GM12874 (cell line): ENCODE measurements around the gene LAMA5.

Experiments used
- TF ChIP-seq, protein P1 (sequence below): IDR thresholded peaks from 2 replicates; pipeline ENCODE4 v1.5.1; 2011; ENCODE audit warnings: low read depth, mild to moderate bottlenecking, control low read depth, low read length, moderate library complexity; ENCODE audit not compliant: insufficient read depth

The LAMA5 gene

DNA sequence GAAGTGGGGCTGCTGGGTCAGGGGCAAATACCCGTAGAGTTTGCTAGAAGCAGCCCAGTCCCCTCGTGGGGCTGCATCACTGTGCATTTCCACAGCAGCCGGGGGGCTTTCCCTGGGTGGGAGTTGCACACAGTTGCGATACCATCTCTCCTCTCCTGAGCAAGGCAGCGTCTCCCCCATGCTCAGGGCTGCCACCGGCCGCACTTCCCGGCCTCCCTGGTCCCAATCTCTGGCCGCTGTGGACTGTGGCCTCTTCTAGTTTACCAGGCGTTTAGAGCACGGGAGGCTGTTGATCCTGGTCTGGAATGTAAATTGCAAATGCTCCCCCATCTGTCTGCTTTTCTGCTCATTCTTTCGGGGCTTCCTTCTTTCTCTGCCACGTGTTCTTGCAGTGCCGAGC lies 97.7 kb downstream of the LAMA5 start:
- TF ChIP-seq, protein P1, sequence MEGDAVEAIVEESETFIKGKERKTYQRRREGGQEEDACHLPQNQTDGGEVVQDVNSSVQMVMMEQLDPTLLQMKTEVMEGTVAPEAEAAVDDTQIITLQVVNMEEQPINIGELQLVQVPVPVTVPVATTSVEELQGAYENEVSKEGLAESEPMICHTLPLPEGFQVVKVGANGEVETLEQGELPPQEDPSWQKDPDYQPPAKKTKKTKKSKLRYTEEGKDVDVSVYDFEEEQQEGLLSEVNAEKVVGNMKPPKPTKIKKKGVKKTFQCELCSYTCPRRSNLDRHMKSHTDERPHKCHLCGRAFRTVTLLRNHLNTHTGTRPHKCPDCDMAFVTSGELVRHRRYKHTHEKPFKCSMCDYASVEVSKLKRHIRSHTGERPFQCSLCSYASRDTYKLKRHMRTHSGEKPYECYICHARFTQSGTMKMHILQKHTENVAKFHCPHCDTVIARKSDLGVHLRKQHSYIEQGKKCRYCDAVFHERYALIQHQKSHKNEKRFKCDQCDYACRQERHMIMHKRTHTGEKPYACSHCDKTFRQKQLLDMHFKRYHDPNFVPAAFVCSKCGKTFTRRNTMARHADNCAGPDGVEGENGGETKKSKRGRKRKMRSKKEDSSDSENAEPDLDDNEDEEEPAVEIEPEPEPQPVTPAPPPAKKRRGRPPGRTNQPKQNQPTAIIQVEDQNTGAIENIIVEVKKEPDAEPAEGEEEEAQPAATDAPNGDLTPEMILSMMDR = no peak

DNA sequence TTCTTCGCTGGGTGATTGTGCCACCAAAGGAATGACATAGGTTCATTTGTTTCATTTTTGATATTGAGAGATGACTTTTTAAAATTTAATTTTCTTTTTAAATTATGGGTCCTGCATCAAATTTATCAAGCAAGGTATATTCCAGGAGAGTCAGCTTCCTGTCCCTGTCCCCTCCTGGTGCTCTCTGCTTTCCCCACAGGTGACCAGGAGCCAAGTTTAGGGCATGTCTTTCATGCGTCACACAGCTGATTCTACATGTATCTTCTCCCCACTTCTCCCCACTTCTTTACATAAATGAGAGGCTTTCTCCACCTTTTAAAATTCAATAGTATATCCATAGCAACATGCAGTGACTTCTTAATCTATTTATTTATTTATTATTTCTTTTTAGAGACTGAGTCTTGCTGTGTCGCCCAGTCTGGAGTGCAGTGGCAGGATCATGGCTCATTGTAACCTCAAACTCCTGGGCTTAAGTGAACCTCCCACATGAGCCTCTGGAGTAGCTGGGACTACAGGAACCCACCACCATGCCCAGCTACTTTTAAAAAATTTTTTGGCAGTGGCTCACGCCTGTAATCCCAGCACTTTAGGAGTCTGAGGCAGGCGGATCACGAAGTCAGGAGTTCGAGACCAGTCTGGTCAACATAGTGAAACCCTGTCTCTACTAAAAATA lies 98.7 kb downstream of the LAMA5 start:
- TF ChIP-seq, protein P1 = no peak

DNA sequence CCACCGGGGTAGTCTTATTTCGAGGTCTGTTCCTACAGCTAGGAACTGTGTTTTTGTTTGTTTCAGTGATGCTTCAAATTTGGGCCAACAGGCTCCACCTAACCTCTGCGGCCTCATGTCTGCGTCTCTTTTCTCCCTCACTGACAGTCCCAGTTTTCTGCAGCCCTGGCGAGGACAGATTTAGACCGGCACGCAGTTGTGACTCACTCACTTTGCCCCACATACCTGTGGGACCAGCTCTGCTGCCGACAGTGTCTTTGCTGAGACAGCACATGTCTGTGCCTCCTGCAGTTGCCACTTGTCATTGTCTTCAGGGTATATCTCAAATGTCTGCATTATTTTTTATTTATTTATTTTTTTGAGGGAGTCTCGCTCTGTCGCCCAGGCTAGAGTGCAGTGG lies 99.6 kb downstream of the LAMA5 start:
- TF ChIP-seq, protein P1 = no peak

DNA sequence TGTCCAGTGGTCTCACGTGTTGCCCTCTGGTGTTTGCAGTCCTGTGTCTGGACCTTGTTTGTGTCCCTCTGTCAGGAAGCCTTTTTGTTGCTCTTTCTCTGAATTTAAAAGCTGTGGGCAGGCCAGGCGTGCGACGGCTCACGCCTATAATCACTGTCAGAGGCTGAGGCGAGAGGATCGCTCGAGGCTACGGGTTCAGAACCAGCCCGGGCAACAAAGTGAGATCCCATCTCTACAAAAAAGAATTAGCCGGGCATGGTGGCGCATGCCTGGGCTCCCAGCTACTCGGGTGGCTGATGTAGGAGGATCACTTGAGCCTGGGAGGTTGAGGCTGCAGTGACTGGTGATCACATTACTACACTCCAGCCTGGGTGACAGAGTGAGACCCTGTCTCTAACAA lies 100.3 kb downstream of the LAMA5 start:
- TF ChIP-seq, protein P1 = no peak

DNA sequence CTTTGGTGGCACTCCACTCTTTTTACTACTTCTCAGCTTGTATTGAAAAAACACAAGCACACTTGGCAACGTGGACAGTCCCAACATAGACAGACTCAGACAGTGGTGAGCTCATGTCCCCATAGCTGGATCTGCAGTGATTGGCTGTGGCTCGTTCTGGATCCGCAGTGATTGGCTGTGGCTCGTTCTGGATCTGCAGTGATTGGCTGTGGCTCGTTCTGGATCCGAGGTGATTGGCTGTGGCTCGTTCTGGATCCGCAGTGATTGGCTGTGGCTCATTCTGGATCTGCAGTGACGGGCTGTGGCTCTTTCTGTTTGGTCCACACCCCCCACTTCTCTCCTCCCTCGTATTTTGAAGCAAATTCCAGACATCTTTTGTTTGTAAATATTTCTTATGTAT lies 100.8 kb downstream of the LAMA5 start:
- TF ChIP-seq, protein P1 = no peak

DNA sequence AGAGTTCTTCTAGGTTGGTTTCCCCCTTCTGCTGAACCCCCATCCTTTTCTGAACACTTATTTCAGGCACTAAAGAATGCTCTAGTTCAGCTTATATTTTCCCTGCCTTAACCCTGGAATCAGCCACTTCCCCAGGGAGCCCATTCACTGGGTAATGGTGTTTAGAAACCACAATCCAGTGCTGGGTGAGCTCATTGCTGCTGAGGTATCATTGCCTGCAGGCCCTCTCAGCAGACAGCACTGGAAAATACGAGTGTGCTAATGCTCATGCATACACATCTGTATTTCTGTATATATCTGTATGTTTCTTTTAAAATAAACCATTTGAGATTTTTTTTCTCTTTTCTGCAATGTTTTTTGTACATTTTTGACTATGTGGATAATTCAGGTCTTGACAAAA lies 101.7 kb downstream of the LAMA5 start:
- TF ChIP-seq, protein P1 = no peak

DNA sequence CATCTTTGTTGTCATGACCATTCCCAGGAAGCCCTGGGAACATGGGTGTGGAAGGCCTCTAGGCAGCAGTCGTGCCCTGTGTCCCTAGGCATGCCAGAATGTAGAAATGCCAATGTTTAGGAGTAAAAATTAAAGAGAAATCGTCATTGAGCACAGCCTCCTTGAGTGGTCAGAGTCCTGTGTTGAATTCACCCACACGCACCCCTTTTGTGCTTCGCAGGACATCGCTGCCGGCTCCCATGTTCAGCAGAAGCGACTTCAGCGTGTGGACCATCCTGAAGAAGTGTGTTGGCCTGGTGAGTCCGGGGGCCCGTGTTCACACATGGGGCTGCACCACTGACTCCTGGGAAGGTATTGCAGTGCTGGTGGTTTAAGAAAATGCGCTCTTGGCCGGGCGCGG lies 103.7 kb downstream of the LAMA5 start:
- TF ChIP-seq, protein P1 = no peak
